Astrocyte of the cerebellum (primary cell): ENCODE results near the gene PTPRM.
"Not testable (repeated sequence)": the region's sequence is repeated elsewhere in the genome, so short reads cannot be mapped to it uniquely, and the experiment has no call there.

Source experiments
- DNase-seq: peaks from one replicate; pipeline ENCODE4 v3.0.0-alpha.2; 2011; ENCODE audit warnings: low read depth
- H3K4me3 ChIP-seq: 2 replicates; pipeline ENCODE4 v1.5.1; 2011; ENCODE audit warnings: mild to moderate bottlenecking, low read depth, low read length, moderate library complexity
- in situ Hi-C: cut with HindIII; loops from 2 replicates; pipeline ENCODE4 v1.10.0; 2017; ENCODE audit warnings: low sequenced_read_pairs
- TF ChIP-seq, protein P1 (sequence below): IDR thresholded peaks from 2 replicates; pipeline ENCODE4 v1.5.1; 2012; ENCODE audit warnings: low read length, low read depth, moderate library complexity, mild to moderate bottlenecking; ENCODE audit errors: missing control alignments

Gene PTPRM

GRCh38 chr18:7953095-7953958 lies 386.2 kb downstream of the PTPRM start:
- no peak for DNase-seq
- in situ Hi-C loops, result no loop called here
- TF ChIP-seq, protein P1, sequence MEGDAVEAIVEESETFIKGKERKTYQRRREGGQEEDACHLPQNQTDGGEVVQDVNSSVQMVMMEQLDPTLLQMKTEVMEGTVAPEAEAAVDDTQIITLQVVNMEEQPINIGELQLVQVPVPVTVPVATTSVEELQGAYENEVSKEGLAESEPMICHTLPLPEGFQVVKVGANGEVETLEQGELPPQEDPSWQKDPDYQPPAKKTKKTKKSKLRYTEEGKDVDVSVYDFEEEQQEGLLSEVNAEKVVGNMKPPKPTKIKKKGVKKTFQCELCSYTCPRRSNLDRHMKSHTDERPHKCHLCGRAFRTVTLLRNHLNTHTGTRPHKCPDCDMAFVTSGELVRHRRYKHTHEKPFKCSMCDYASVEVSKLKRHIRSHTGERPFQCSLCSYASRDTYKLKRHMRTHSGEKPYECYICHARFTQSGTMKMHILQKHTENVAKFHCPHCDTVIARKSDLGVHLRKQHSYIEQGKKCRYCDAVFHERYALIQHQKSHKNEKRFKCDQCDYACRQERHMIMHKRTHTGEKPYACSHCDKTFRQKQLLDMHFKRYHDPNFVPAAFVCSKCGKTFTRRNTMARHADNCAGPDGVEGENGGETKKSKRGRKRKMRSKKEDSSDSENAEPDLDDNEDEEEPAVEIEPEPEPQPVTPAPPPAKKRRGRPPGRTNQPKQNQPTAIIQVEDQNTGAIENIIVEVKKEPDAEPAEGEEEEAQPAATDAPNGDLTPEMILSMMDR, result no peak
- no peak overlapping the region for H3K4me3 ChIP-seq

DNA sequence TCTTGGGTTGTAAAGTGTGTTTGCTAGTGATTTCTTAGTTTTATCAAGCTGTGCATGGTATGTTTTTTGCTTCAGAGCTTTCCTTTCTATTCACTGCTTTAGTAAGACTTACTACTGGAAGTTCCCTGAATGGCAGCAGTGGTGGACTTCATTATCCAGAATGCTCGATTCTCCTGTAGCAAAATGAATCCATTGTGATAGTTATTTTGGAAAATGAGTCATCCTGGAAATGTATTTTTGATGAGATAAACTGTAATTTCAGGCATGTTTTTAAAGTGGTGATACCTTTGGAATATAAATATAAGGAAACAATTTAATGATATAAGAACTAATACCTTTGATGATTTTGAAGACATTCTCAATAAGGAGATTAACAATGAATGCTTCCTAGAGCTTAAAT lies 387.1 kb downstream of the PTPRM start:
- DNase-seq, result no peak
- in situ Hi-C loops, result no loop called here
- H3K4me3 ChIP-seq, result no peak overlapping the region
- TF ChIP-seq, protein P1, result no peak

- TF ChIP-seq, protein P1, result no peak
- H3K4me3 ChIP-seq, result no peak overlapping the region
- DNase-seq, result no peak
- in situ Hi-C loops, result no loop called here
These were observed 388.1 kb downstream of the PTPRM start for GRCh38 chr18:7955175-7955574.

DNA sequence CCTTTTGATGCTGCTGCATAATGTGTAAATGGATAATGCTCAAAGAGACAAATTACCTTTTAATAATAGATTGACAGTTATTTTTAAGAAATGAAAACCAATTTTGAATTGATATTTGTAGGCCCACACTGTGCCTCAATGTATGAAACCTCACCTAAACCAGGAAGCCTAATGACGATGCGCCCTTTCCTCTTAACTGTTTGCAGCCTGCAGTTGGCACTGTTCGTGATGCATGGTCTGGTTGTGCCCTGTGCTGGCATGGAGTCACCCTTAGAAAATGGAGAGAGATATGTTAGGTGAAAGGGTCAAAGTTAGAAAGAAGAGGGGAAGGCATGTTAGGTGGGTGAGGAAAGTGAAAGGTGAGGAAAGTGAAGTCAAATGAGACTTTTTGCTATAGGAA lies 390.2 kb downstream of the PTPRM start:
- H3K4me3 ChIP-seq, result no peak overlapping the region
- DNase-seq, result no peak
- TF ChIP-seq, protein P1, result no peak
- in situ Hi-C loops, result no loop called here

- no peak overlapping the region for H3K4me3 ChIP-seq
- no peak for DNase-seq
- in situ Hi-C loops, result no loop called here
- TF ChIP-seq, protein P1, result no peak
These were observed 391.2 kb downstream of the PTPRM start for GRCh38 chr18:7958081-7958896.

- in situ Hi-C loops, result no loop called here
- no peak for DNase-seq
- TF ChIP-seq, protein P1, result no peak
- no peak overlapping the region for H3K4me3 ChIP-seq
These were observed 391.7 kb downstream of the PTPRM start for GRCh38 chr18:7958897-7959146.

DNA sequence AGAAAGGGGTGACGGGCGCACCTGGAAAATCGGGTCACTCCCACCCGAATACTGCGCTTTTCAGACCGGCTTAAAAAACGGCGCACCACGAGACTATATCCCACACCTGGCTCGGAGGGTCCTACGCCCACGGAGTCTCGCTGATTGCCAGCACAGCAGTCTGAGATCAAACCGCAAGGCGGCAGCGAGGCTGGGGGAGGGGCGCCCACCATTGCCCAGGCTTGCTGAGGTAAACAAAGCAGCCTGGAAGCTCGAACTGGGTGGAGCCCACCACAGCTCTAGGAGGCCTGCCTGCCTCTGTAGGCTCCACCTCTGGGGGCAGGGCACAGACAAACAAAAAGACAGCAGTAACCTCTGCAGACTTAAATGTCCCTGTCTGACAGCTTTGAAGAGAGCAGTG lies 399.6 kb downstream of the PTPRM start:
- in situ Hi-C loops, H3K4me3 ChIP-seq, DNase-seq: not testable (repeated sequence)
